GM12801 (cell line): ENCODE results near the gene CLTCL1.

Experiments used
- CTCF ChIP-seq: IDR thresholded peaks from one replicate; pipeline ENCODE4 v1.5.1; 2011; ENCODE audit warnings: control low read depth; ENCODE audit not compliant: insufficient read length; ENCODE audit errors: extremely low read depth

CLTCL1 gene

DNA sequence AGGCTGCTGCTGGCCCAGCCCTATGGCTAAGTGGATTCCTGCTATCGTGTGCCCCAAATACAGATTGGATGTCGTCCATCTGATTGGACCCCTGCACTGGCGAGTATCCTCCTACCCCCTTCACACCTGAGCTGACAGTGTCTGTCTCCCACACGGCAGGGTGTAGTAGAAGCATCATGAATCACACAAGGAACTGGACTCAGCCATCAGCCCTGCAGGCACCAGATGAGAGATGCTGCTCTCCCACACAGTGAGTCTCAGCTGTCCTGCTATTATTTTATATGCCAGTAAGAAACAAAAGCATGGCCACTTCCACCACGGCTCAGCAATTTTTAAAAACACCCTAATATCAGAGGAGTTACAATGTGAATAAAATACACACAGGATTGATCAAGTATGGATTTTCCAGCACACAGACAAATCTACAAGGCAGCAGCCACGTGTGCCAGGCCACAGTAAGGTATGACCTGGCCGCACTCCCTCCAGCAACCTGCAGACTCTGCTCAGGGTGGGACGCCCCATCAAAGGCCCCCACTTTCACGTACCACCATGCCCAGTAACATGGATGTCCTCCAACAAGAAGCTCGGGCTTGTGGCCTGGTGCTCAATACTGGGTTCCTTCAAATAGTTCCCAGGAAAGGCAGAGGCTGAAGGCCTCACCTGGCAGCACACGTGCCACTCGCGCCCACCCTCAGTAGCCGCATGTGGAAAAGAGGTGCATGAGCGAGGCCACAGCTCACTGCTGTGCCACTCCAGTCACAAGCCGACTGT, 96.6 kb downstream of the CLTCL1 start:
- no peak for TF ChIP-seq CTCF

GRCh38 chr22:19193879-19194278, 97.6 kb downstream of the CLTCL1 start:
- no peak for TF ChIP-seq CTCF

DNA sequence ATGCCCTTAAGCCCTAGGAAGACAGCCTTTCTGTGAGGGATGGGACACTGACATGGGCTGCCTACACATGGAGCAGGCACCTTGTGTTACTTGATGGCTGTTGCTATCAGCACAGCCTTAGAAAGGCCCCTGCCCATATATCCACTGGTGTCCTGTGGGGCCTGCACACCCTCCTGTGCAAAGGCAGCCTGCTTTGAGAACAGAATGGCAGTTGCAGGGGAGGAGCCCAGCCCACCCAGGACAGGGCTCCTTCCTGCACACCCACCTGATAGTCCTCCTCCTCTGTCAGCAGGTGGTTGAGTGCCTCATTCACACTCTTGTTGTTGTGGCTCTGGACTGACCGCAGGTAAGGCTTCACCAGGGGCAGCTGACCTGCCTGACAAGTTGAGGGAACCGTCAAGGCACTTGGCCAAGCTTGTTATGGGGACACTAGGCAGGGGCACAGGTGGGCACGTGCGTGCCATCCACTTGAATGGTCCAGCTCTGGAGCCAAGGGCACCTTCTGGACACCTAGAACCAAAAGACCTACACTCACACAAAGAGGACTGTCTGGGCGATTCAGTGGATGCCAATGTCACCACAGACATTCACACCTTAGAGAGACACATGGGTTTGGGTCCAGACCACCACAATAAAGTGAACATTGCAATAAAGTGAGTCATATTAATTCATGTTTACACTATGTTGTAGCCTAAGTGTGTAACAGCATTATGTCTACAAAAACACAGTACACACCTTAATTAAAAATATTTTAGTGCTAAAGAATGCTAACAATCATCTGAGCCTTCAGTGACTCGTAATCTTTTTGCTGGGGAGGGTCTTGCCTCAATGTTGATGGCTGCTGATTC, 103.6 kb downstream of the CLTCL1 start:
- TF ChIP-seq CTCF = no peak

DNA sequence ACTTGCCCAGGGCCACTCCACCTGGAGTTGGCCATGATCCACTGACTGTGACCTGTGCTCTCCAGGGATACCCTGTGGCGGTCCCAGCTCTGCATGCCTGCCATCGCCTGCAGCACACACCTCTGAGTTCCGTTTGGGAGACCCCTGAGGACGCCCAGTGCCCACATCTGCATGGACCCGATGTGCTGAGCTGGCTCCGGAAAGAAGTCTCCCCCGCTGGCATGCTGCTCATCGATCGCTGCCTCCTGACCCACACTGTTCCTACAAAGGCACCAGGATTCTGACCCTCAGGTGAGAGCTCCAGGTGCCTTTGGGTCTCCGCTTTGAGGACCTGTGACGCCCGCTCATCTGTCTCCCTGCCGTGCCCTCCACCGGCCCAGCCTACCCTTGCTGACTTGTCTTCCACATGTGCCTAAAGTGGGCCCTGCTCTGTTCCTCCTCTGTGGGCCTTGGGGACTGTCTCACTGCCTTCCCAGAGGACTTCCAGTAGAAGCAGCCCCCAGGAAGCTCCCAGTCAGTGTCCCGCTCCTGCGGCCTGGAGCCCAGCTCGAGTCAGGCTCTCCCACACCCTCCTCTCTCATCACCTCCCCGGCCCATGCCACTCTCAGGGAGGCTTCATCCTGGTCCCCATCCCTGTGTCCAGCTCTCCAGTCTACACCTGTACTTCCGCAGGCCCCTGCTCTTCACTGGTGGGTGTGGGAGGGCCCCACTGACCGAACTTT, 107.1 kb downstream of the CLTCL1 start:
- no peak for TF ChIP-seq CTCF

DNA sequence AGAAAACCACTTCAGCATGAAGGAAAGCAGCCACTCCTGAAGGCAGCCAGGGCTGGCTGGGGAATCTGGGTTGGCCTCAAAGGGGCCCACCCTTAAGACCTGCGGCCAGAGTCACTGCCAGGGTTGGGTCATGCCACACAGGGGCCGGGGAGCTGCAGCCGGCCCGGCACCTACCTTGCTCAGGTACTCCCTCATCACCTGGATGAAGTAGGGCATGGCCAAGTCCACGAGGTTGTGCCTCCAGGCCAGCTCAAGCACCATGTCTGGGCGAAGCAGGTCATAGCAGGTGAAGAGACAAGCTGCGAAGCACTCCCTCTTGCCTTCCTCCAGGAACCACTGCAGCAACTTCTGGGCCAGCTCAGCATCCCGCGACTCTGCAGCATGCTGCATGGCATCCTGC, 108.3 kb downstream of the CLTCL1 start:
- TF ChIP-seq CTCF = no peak

- no peak for TF ChIP-seq CTCF
Measured at GRCh38 chr22:19182472-19183157, 108.9 kb downstream of the CLTCL1 start.
